Glutamatergic neuron (in vitro differentiated cells): ENCODE results near the gene SYNE1. TPM values are rescaled to one million over a fixed set of nuclear protein-coding genes. Genes with fewer than 3 reads are reported as not detected.

Experiments used
- DNase-seq: peaks from one replicate; pipeline ENCODE4 v3.0.0; 2022
- H3K27ac Mint-ChIP-seq: one replicate; pipeline ENCODE4 v1.8.0; 2020; ENCODE audit warnings: mild to moderate bottlenecking, mixed read lengths, inconsistent platforms; ENCODE audit not compliant: unreplicated experiment
- H3K27me3 Mint-ChIP-seq: one replicate; pipeline ENCODE4 v1.8.0; 2020; ENCODE audit warnings: mild to moderate bottlenecking, moderate library complexity, mixed read lengths, inconsistent platforms; ENCODE audit not compliant: unreplicated experiment
- H3K36me3 Mint-ChIP-seq: one replicate; pipeline ENCODE4 v1.8.0; 2020; ENCODE audit warnings: mild to moderate bottlenecking, mixed read lengths, inconsistent platforms; ENCODE audit not compliant: unreplicated experiment
- H3K4me1 Mint-ChIP-seq: one replicate; pipeline ENCODE4 v1.8.0; 2020; ENCODE audit warnings: mild to moderate bottlenecking, low read depth, mixed read lengths, inconsistent platforms; ENCODE audit not compliant: unreplicated experiment
- H3K4me3 Mint-ChIP-seq: one replicate; pipeline ENCODE4 v1.8.0; 2020; ENCODE audit warnings: mild to moderate bottlenecking, mixed read lengths, inconsistent platforms; ENCODE audit not compliant: unreplicated experiment
- H3K9me3 Mint-ChIP-seq: one replicate; pipeline ENCODE4 v1.8.0; 2020; ENCODE audit warnings: mild to moderate bottlenecking, moderate library complexity, mixed read lengths, inconsistent platforms; ENCODE audit not compliant: unreplicated experiment
- CTCF ChIP-seq: fragments of 200-600 bp; sonication (generic); IDR thresholded peaks from one replicate; pipeline ENCODE4 v1.5.0; 2021; ENCODE audit not compliant: partially characterized antibody, unreplicated experiment
- total RNA-seq: library from RNA; stranded (reverse); fragmentation: NEBNext Ultra II Directional; extraction: Animal tissue kit (Norgen Biotek cat#: 25700); gene quantifications from one replicate; pipeline ENCODE4 v1.2.1, GENCODE V29; 2021; ENCODE audit not compliant: unreplicated experiment

The SYNE1 gene
- total RNA-seq, 1 donor from 2014 or later, result 23.4 TPM

DNA sequence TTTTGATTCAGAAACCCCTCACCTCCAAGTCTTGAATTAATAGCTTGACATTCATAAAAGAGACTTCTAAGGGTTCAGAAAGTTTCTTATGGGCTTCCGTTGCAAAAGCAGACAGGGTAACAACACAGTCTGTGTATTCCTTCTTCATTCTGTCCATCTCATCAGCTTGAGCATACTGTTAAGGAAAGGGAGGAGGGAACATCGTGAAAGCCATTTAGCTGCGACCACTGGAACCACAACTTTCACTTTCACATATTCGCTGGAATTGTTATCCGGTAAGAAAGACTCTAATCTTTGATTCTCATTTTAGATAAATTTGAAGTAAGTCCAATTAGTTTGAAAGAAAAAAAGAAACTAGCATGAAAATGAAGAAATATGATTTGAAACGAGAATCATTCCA is 174.4 kb downstream of the SYNE1 start:
- DNase-seq, result no peak
- Mint-ChIP-seq H3K27me3 (no peaks in the 10 kb centered on the region), H3K4me1 (peaks cover 7% of the 10 kb centered on the region), H3K27ac (no peak overlapping the region), H3K9me3 (no peaks in the 10 kb centered on the region), H3K4me3 (no peak overlapping the region), H3K36me3 (no peaks in the 10 kb centered on the region)
- TF ChIP-seq CTCF, result no peak

DNA sequence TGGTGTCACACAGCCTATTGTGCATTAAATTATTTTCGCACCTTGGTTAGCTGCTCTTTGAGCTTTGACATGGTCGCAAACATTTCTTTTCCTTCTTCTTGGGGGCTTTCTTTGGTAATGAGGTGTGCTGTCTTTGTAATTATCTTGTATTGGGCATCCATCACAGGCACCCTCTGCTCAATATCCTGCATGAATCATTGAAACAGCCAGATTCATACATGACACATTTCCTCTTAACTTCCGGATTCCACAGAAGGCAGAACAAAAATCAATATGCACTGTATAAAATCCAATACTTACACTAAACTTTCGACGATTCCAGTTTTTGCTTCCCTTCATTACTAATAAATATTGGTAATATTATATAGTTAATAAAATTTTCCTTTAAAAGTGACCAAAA is 175.6 kb downstream of the SYNE1 start:
- no peak overlapping the region for H3K27ac Mint-ChIP-seq
- no peak for DNase-seq
- TF ChIP-seq CTCF, result no peak
- no peaks in the 10 kb centered on the region for H3K36me3 Mint-ChIP-seq
- H3K27me3 Mint-ChIP-seq, result no peaks in the 10 kb centered on the region
- peaks cover 7% of the 10 kb centered on the region for H3K4me1 Mint-ChIP-seq
- no peaks in the 10 kb centered on the region for H3K9me3 Mint-ChIP-seq
- H3K4me3 Mint-ChIP-seq, result no peak overlapping the region

DNA sequence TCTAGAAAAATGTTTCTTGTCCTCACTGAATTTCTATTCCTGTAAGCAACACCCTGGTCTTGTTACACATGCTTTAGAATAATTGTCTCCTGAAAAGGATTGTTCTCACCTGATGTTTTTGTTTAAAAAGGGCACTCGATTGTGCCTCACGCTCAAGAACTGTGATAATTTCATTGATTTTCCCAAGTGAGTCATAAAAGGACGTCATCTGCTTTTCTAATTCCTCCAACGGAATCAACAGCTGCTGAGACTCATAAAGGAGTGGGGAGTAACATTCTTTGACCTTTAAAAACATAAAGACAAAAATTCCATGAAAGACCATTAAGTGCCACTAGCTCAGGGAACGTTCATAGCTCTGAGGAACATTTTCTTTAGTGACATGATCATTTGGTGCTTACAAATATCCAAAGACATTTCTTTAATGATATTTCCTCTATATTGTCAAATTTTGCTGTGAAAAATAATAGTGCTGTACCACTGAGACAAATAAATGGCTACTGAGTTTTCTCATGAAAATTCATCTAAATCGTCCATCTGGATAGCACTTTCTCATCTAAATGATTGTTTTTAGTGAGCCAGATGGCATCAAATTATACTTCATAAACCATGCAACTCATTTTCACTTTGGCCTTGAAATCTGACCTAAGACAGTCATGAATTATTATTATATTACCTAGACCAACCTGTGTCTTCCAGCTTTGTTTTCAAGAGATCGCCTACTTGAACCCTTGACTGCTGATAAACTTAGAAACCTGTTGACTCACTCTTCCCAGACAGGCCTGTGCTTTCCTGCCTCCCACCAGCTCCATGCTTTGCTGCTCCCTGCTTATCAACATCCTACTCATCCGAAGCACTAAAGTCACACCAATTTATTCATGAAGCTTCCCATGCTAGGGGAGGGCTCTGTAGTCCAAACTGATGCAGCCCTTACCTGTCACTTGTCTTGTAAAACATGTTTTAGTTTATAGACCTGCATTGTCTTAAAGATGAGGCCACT is 178.2 kb downstream of the SYNE1 start:
- Mint-ChIP-seq H3K27me3 (no peaks in the 10 kb centered on the region), H3K36me3 (no peaks in the 10 kb centered on the region), H3K4me1 (peaks cover 7% of the 10 kb centered on the region), H3K27ac (no peak overlapping the region), H3K4me3 (no peak overlapping the region), H3K9me3 (no peaks in the 10 kb centered on the region)
- no peak for TF ChIP-seq CTCF
- no peak for DNase-seq

- H3K27ac Mint-ChIP-seq, result no peak overlapping the region
- H3K27me3 Mint-ChIP-seq, result no peaks in the 10 kb centered on the region
These were observed 179.1 kb downstream of the SYNE1 start for GRCh38 chr6:152457949-152458624.

More at GRCh38 chr6:152457949-152458624, 179.1 kb downstream of the SYNE1 start:
- Mint-ChIP-seq H3K36me3 (no peaks in the 10 kb centered on the region), H3K4me3 (no peak overlapping the region), H3K9me3 (no peaks in the 10 kb centered on the region), H3K4me1 (peaks cover 7% of the 10 kb centered on the region)
- no peak for DNase-seq
- no peak for TF ChIP-seq CTCF
